PFSK-1 (cell line): ENCODE results near the gene C9orf72.

Experiments used
- FOXP2 ChIP-seq: optimal IDR thresholded peaks from 2 replicates; pipeline ENCODE3; 2011; ENCODE audit warnings: borderline replicate concordance, control low read depth, inconsistent platforms; ENCODE audit not compliant: insufficient read depth; ENCODE audit errors: extremely low read length, extremely low read depth
- POLR2AphosphoS5 ChIP-seq: IDR thresholded peaks from 2 replicates; pipeline ENCODE4 v1.6.1; 2012; ENCODE audit warnings: low read depth, mild to moderate bottlenecking, control low read depth, low read length, moderate library complexity
- REST ChIP-seq, 2 experiments: IDR thresholded peaks; 2 replicates each; pipeline versions ENCODE4 v1.6.1 to v1.8.0; 2011 to 2012; ENCODE audit warnings: low read depth in 2 of 2, low read length in 2 of 2, control low read depth in 1 of 2, inconsistent platforms in 1 of 2, mild to moderate bottlenecking in 1 of 2, moderate library complexity in 1 of 2; ENCODE audit not compliant: insufficient read depth in 1 of 2
- SIN3A ChIP-seq: IDR thresholded peaks from 2 replicates; pipeline ENCODE4 v1.6.1; 2012; ENCODE audit warnings: mild to moderate bottlenecking, low read length, moderate library complexity, borderline replicate concordance; ENCODE audit not compliant: insufficient read depth
- TAF1 ChIP-seq: IDR thresholded peaks from 2 replicates; pipeline ENCODE4 v1.6.1; 2012; ENCODE audit warnings: low read length, control low read depth, borderline replicate concordance; ENCODE audit not compliant: insufficient read depth

C9orf72 gene

GRCh38 chr9:27610622-27611021 lies 37.3 kb upstream of the C9orf72 start:
- TF ChIP-seq REST (IDR thresholded peaks at IDR 0.05; ENCODE audit: insufficient read depth in 1 of 2, low read depth in 2 of 2, low read length in 2 of 2) (no peak), TAF1 (no peak), SIN3A (no peak), POLR2AphosphoS5 (no peak), FOXP2 (no peak)

- TF ChIP-seq FOXP2 (no peak), TAF1 (no peak), POLR2AphosphoS5 (no peak), SIN3A (no peak), REST (IDR thresholded peaks at IDR 0.05; ENCODE audit: insufficient read depth in 1 of 2, low read depth in 2 of 2, low read length in 2 of 2) (no peak)
Measured at GRCh38 chr9:27602954-27603353, 29.7 kb upstream of the C9orf72 start.

GRCh38 chr9:27602142-27602861 lies 29.0 kb upstream of the C9orf72 start:
- TF ChIP-seq REST (IDR thresholded peaks at IDR 0.05; ENCODE audit: insufficient read depth in 1 of 2, low read depth in 2 of 2, low read length in 2 of 2) (no peak), TAF1 (no peak)

GRCh38 chr9:27601396-27601795 lies 28.1 kb upstream of the C9orf72 start:
- TF ChIP-seq TAF1 (no peak), FOXP2 (no peak)

- TF ChIP-seq FOXP2 (no peak), POLR2AphosphoS5 (no peak)
Measured at GRCh38 chr9:27600256-27600655, 27.0 kb upstream of the C9orf72 start.

- TF ChIP-seq REST (IDR thresholded peaks at IDR 0.05; ENCODE audit: insufficient read depth in 1 of 2, low read depth in 2 of 2, low read length in 2 of 2) (no peak), FOXP2 (no peak), POLR2AphosphoS5 (no peak), TAF1 (no peak), SIN3A (no peak)
Measured at GRCh38 chr9:27599870-27600238, 26.6 kb upstream of the C9orf72 start.
